ENCODE results near the gene PRKCA.

PRKCA gene

DNA sequence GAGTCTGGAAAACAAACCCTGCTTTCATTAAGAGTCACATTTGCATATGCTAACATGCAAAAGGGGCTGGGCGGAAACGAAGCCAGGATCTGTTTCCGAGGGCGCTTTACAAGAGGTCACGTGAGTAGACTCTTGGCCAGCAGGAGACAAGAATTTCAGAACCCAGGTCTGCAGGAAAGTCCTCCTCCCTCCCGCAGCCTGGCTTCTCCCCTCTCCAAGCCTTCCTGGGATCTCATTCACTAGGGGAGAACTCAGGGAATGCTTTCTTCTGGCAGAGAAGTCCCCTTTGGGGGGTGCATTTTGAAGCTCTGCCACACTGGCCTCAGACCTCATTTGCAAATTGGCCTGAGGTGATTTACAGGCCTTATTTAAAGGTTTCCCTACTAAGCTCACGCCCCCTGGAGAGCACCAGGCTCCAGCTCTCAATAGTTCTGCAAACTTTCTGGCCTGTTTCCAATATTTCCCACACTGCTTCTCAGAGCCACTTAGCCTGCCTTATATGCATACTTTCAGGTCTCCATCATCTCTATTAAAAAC is 475.3 kb downstream of the PRKCA start:
- H3K27ac ChIP-seq: no peak overlapping the region
- POLR2A ChIA-PET (ENCODE audit: low non-redundant PET): no interaction called here
- DNase-seq (ENCODE audit: low spot score): no peak

DNA sequence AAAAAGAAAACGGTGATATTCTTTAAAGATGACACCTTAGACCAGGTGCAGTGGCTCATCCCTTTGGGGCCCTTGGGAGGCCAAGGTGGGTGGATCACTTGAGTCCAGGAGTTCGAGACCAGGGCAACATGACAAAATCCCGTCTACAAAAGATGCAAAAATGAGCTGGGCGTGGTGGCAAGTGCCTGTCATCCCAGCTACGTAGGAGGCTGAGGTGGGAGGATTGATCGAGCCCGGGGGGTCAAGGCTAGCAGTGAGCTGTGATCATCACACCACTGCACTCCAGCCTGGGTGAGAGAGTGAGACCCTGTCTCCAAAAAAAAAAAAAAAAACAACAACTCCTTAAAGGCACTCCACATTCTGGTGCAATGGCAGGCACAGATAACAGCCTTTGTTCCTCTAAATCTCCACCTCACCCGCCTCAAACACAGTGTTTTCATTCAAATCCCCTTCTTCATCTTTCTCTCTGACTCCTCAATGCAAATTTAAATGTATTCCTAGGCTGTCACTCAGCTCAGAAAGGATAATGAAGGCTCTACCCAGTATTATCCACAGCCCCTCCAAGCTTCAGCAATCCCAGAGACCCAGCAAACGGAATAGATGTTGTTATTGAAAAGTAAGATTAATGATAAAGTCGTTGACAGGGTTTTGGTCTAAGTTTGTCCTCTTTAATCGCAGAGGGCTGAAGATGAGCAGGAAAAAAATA is 476.3 kb downstream of the PRKCA start:
- no peak for DNase-seq (ENCODE audit: low spot score)
- no peak for TF ChIP-seq CTCF (conservative IDR thresholded peaks at IDR 0.05; ENCODE audit: low read depth)
- H3K27ac ChIP-seq: no peak overlapping the region
- ChIA-PET POLR2A (ENCODE audit: low non-redundant PET) (no interaction called here), CTCF (no interaction called here)

More for the DNA sequence above, 475.3 kb downstream of the PRKCA start:
- no peak for TF ChIP-seq CTCF (conservative IDR thresholded peaks at IDR 0.05; ENCODE audit: low read depth)
- CTCF ChIA-PET: interaction anchor here (0.6 kb wide), 1 partner anchor 347 kb away, joined by 3 read pairs; no protein-coding TSS in a partner anchor

- no peak for DNase-seq (ENCODE audit: low spot score)
- TF ChIP-seq CTCF (conservative IDR thresholded peaks at IDR 0.05; ENCODE audit: low read depth): no peak
- POLR2A ChIA-PET (ENCODE audit: low non-redundant PET): no interaction called here
- CTCF ChIA-PET: no interaction called here
- H3K27ac ChIP-seq: no peak overlapping the region
Measured at GRCh38 chr17:66779237-66779606, 476.8 kb downstream of the PRKCA start.

- POLR2A ChIA-PET (ENCODE audit: low non-redundant PET): no interaction called here
- TF ChIP-seq CTCF (conservative IDR thresholded peaks at IDR 0.05; ENCODE audit: low read depth): no peak
- CTCF ChIA-PET: no interaction called here
- H3K27ac ChIP-seq: no peak overlapping the region
- no peak for DNase-seq (ENCODE audit: low spot score)
Measured at GRCh38 chr17:66781135-66781534, 478.7 kb downstream of the PRKCA start.

DNA sequence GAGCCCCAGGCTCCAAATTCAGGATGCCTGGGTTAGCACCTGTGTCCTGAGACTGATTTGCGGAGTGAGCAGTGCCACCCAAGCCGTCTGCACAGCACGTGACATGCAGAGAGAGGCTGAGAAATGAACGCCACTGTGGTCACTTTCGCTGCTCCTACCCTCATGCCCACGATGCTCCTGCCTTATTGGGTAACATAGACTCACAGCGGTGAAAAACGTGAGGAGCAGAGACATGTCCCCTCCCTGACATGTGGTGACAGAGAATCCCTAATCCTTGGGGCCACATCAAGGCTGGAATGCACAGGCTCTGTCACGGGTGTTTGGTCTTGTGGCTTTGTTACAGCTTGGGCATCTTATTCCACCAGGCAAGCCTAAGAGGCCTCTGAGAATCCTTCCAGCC is 480.4 kb downstream of the PRKCA start:
- no peak for DNase-seq (ENCODE audit: low spot score)
- ChIA-PET POLR2A (ENCODE audit: low non-redundant PET) (no interaction called here), CTCF (no interaction called here)
- H3K27ac ChIP-seq: no peak overlapping the region
- TF ChIP-seq CTCF (conservative IDR thresholded peaks at IDR 0.05; ENCODE audit: low read depth): no peak

DNA sequence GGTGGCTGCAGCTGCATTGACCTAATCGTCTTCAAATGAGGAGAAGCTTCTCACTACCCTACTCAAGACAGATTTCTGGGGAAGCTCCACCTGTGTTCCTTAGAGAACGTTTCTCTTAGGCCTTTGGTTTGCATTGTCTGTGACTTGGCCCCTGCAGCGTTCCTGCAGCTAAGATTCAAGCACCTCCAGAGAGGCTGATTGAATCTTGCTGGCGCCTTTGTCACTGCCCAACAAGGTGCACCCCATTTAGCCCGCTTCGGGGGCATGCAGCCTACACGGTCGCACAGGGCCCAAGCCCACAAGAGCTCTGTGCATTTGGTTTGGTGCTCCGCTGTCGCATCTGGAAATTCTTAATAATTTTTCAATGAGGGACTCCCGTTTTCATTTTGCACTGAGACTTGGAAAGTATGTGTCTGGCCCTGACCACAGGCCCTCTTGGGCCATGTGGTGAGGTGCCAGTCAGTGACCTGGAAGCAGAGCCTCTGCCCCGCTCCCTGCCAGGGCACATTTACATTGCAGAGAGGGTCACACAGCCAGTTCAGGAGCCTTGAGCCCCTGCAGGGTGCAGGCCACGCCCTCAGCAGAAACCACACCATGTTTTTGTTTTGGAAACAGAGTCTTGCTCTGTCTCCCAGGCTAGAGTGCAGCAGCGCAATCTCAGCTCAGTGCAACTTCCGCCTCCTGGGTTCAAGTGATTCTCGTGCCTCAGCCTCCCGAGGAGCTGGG is 481.4 kb downstream of the PRKCA start:
- ChIA-PET POLR2A (ENCODE audit: low non-redundant PET) (no interaction called here), CTCF (no interaction called here)
- DNase-seq (ENCODE audit: low spot score): no peak
- TF ChIP-seq CTCF (conservative IDR thresholded peaks at IDR 0.05; ENCODE audit: low read depth): no peak
- H3K27ac ChIP-seq: no peak overlapping the region
